GM18508 (cell line): Measurements from ENCODE around the gene TET3.

Experiments used
- ATAC-seq: cut with Tn5 transposase; IDR thresholded peaks from one replicate; pipeline ENCODE4 v1.9.1; 2021; ENCODE audit warnings: moderate number of reproducible peaks; ENCODE audit not compliant: insufficient read depth, unreplicated experiment

The TET3 gene

GRCh38 chr2:74002505-74003421 lies 18.1 kb downstream of the TET3 start:
- peak; percentile 49 for ATAC-seq

GRCh38 chr2:74003494-74004211 lies 18.9 kb downstream of the TET3 start:
- ATAC-seq: no peak

GRCh38 chr2:74004212-74005182 lies 19.8 kb downstream of the TET3 start:
- ATAC-seq: no peak

- no peak for ATAC-seq
Measured at GRCh38 chr2:74005786-74006185, 21.1 kb downstream of the TET3 start.

GRCh38 chr2:74006459-74006858 lies 21.7 kb downstream of the TET3 start:
- no peak for ATAC-seq

GRCh38 chr2:74007121-74007520 lies 22.4 kb downstream of the TET3 start:
- no peak for ATAC-seq

GRCh38 chr2:74007711-74008110 lies 23.0 kb downstream of the TET3 start:
- no peak for ATAC-seq

- no peak for ATAC-seq
Measured at GRCh38 chr2:74008761-74009395, 24.2 kb downstream of the TET3 start.

- ATAC-seq: no peak
Measured at GRCh38 chr2:74009577-74009976, 24.9 kb downstream of the TET3 start.

GRCh38 chr2:74010087-74010541 lies 25.4 kb downstream of the TET3 start:
- ATAC-seq: no peak

- no peak for ATAC-seq
Measured at GRCh38 chr2:74011246-74011645, 26.5 kb downstream of the TET3 start.

GRCh38 chr2:74014813-74015212 lies 30.1 kb downstream of the TET3 start:
- no peak for ATAC-seq

GRCh38 chr2:74017223-74017622 lies 32.5 kb downstream of the TET3 start:
- no peak for ATAC-seq

GRCh38 chr2:74019516-74019915 lies 34.8 kb downstream of the TET3 start:
- ATAC-seq: no peak

GRCh38 chr2:74020702-74021406 lies 36.1 kb downstream of the TET3 start:
- no peak for ATAC-seq

- ATAC-seq: no peak
Measured at GRCh38 chr2:74021407-74021755, 36.7 kb downstream of the TET3 start.

- ATAC-seq: no peak
Measured at GRCh38 chr2:74024216-74024615, 39.5 kb downstream of the TET3 start.

- ATAC-seq: no peak
Measured at GRCh38 chr2:74025971-74026612, 41.4 kb downstream of the TET3 start.
